ENCODE measurements around the gene ZNF76. TPM values are rescaled to one million over a fixed set of nuclear protein-coding genes. Genes with fewer than 3 reads are reported as not detected.
"Not testable (repeated sequence)": the region's sequence is repeated elsewhere in the genome, so short reads cannot be mapped to it uniquely, and the experiment has no call there.

Gene ZNF76
- total RNA-seq, 2 experiments from 2014 or later: 31.0 to 59.5 TPM

- H3K36me3 ChIP-seq (ENCODE audit: insufficient read depth, low read length): peaks cover 28% of the 10 kb centered on the region; the same call in 1 of the 2 replicates
- POLR2A ChIA-PET: interaction anchor here (0.7 kb wide), 1 partner anchor 155 kb away, joined by 3 read pairs; no protein-coding TSS in a partner anchor
- intact Hi-C loops (cut with micrococcal nuclease; ENCODE audit: unreplicated experiment): not testable (repeated sequence)
Observed at GRCh38 chr6:35308543-35308942, 49.0 kb downstream of the ZNF76 start.

GRCh38 chr6:35309611-35310264 is 50.2 kb downstream of the ZNF76 start:
- Histone ChIP-seq H3K79me2 (ENCODE audit: insufficient read depth, low read depth, low read length) (no peaks in the 10 kb centered on the region), H3K27ac (ENCODE audit: low read depth, low read length, poor library complexity, severe bottlenecking) (no peak overlapping the region), H3K4me1 (ENCODE audit: insufficient read depth, low read length, poor library complexity, severe bottlenecking) (peaks cover 44% of the 10 kb centered on the region), H3K36me3 (ENCODE audit: insufficient read depth, low read length) (peaks cover 19% of the 10 kb centered on the region; the same call in 1 of the 2 replicates), H3K4me2 (ENCODE audit: low read length) (no peak overlapping the region), H2AFZ (ENCODE audit: low read length) (no peak overlapping the region), H4K20me1 (ENCODE audit: insufficient read depth, low read length) (no peaks in the 10 kb centered on the region), H3K4me3 (ENCODE audit: low read depth, low read length, poor library complexity, severe bottlenecking) (no peak overlapping the region), H3K9me2 (ENCODE audit: insufficient read depth, low read length) (no peaks in the 10 kb centered on the region), H3K9me3 (ENCODE audit: low read length) (no peaks in the 10 kb centered on the region)
- no peak for DNase-seq (ENCODE audit: low spot score)
- POLR2A ChIA-PET: no interaction called here
- CTCF ChIA-PET (ENCODE audit: unreplicated experiment): no interaction called here
- TF ChIP-seq CTCF (conservative IDR thresholded peaks at IDR 0.05; ENCODE audit: low read length) (no peak), EZH2phosphoT487 (IDR thresholded peaks at IDR 0.05; ENCODE audit: borderline replicate concordance, low read depth, low read length) (no peak)
- BruUV-seq (replicated peaks): no TSS peak
- intact Hi-C loops (cut with micrococcal nuclease; ENCODE audit: unreplicated experiment): no loop called here

More at GRCh38 chr6:35308543-35308942, 49.0 kb downstream of the ZNF76 start:
- H2AFZ ChIP-seq (ENCODE audit: low read length); H4K20me1 ChIP-seq (ENCODE audit: insufficient read depth, low read length); H3K4me3 ChIP-seq (ENCODE audit: low read depth, low read length, poor library complexity, severe bottlenecking); H3K79me2 ChIP-seq (ENCODE audit: insufficient read depth, low read depth, low read length); H3K9me3 ChIP-seq (ENCODE audit: low read length); H3K4me2 ChIP-seq (ENCODE audit: low read length); H3K27ac ChIP-seq (ENCODE audit: low read depth, low read length, poor library complexity, severe bottlenecking); DNase-seq (ENCODE audit: low spot score); CTCF ChIA-PET (ENCODE audit: unreplicated experiment); BruUV-seq (replicated peaks); H3K9me2 ChIP-seq (ENCODE audit: insufficient read depth, low read length): not testable (repeated sequence)
- peaks cover 47% of the 10 kb centered on the region for H3K4me1 ChIP-seq (ENCODE audit: insufficient read depth, low read length, poor library complexity, severe bottlenecking)

- Histone ChIP-seq H3K9me2 (ENCODE audit: insufficient read depth, low read length) (no peaks in the 10 kb centered on the region), H3K36me3 (ENCODE audit: insufficient read depth, low read length) (peaks cover 24% of the 10 kb centered on the region), H2AFZ (ENCODE audit: low read length) (no peak overlapping the region), H3K4me1 (ENCODE audit: insufficient read depth, low read length, poor library complexity, severe bottlenecking) (peaks cover 44% of the 10 kb centered on the region), H4K20me1 (ENCODE audit: insufficient read depth, low read length) (no peaks in the 10 kb centered on the region), H3K9me3 (ENCODE audit: low read length) (no peaks in the 10 kb centered on the region), H3K4me2 (ENCODE audit: low read length) (peak overlapping the region; percentile 89), H3K4me3 (ENCODE audit: low read depth, low read length, poor library complexity, severe bottlenecking) (no peak overlapping the region), H3K79me2 (ENCODE audit: insufficient read depth, low read depth, low read length) (no peaks in the 10 kb centered on the region), H3K27ac (ENCODE audit: low read depth, low read length, poor library complexity, severe bottlenecking) (peak overlapping the region; percentile 78)
- intact Hi-C loops (cut with micrococcal nuclease; ENCODE audit: unreplicated experiment): no loop called here
- POLR2A ChIA-PET: interaction anchor here (1.3 kb wide), 1 partner anchor 13 kb away, joined by 3 read pairs; the partner anchor contains the start of gene DEF6
- no TSS peak for BruUV-seq (replicated peaks)
- TF ChIP-seq CTCF (conservative IDR thresholded peaks at IDR 0.05; ENCODE audit: low read length): no peak
- no peak for TF ChIP-seq EZH2phosphoT487 (IDR thresholded peaks at IDR 0.05; ENCODE audit: borderline replicate concordance, low read depth, low read length)
- CTCF ChIA-PET (ENCODE audit: unreplicated experiment): no interaction called here
- DNase-seq (ENCODE audit: low spot score): no peak
Observed at GRCh38 chr6:35310265-35310831, 50.8 kb downstream of the ZNF76 start.

Data from OCI-LY7 (cell line).